ENCODE measurements around the gene ASF1B.
A peak's percentile ranks its signal among the peaks of the same experiment; 100 is the strongest.

Gene ASF1B

DNA sequence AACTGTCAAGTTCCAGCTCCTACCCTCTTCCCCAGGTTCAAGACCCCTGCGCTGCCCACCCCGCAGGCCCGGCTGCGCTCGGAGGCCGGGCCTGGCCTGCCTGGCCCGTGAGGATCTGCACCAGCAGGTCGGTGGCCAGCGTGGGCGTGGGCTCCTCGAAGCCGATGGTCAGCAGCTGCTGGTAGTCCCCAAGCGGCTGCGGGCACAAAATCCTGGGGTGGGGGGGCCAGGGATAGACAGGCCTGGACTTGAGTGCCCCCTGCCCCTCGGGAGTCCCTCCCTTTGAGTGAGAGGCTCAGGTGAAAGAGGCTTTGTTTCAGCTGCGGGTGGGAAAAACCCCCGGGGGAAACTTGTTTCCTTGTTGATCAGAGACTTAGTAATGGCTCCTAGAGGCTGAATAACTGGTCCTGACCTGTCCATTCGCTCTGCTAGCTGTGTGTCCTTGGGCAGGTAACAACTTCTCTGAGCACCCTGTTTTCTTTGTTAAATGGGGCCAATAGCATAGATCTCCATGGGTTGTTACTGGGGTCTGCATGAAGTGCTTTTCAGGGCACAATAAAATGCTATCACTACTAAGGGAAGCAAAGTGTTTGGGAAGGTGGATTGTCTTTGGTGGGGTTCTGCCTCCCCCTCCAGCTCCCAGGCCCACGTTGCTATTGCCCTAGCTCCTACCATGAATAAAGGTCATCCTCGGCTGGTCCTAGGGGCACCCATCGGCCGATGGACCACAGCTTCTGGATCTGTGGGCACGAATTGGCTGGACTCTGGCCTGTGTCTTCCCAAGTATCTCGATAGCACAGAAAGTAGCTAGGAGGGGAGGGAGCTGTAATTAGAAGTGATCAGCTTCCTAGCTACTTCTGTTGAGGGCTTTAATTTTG lies 54.4 kb downstream of the ASF1B start:
- DNase-seq: no peak

DNA sequence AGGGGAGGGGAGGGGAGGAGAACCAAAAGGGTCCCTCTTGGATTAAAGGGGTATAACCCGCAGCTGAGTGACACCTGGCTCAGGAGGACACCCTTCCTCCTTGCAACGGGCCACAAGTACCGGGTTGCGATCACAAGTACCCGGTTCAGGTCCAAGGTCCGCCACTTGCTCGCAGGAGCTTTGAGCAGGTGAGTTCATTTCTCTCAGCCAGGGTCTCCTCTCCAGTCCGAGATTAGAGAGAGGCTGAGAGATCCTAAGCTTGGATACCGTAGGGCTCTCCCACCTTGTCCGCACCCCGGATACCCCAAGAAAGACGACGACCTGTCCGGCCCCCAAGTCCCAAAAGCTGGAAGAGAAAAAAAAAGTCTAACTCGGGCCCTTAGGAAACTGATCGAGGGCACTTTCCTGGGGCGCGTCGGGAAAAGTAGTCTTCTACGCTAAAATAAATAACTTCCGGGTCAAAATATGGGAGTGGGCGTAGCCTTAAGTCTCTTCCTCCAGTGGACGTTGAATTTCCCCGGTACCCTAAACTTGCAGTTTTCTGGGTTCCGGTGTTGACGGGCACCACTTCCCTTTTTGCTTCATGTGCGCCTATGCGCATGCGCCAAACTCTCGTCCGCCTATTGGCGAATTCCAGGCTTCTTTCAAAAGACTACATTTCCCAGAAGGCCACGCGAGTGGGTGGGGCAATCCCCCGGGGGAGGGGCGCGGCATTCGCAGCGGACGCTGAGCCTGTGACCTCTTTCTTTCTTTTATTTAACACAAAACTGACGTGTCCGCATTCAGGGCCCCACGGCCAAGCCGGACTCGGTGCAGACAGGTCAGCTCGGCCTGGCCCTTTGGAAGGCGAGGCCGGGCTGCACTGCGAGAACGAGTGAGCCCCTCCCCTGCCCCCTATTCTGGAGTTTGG lies 55.2 kb downstream of the ASF1B start:
- DNase-seq: peak; percentile 98

DNA sequence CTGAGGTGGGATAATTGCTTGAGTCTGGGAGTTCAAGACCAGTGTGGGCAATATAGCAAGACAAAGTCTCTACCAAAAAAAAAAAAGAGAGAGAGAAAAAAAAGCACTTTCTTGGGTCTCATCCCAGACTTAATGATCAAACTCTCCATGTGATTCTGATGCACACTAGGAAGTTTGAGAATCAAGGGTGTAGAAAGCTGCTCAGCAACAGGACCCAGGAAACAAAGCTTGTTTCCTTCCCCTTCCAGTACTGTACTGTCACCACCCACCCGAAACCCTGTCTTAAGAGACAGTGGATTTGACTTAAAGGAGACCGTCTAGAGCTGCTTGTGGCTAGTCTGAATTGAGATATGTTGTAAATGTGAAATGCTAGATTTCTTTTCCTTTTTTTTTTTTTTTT lies 58.0 kb downstream of the ASF1B start:
- no peak for DNase-seq

DNA sequence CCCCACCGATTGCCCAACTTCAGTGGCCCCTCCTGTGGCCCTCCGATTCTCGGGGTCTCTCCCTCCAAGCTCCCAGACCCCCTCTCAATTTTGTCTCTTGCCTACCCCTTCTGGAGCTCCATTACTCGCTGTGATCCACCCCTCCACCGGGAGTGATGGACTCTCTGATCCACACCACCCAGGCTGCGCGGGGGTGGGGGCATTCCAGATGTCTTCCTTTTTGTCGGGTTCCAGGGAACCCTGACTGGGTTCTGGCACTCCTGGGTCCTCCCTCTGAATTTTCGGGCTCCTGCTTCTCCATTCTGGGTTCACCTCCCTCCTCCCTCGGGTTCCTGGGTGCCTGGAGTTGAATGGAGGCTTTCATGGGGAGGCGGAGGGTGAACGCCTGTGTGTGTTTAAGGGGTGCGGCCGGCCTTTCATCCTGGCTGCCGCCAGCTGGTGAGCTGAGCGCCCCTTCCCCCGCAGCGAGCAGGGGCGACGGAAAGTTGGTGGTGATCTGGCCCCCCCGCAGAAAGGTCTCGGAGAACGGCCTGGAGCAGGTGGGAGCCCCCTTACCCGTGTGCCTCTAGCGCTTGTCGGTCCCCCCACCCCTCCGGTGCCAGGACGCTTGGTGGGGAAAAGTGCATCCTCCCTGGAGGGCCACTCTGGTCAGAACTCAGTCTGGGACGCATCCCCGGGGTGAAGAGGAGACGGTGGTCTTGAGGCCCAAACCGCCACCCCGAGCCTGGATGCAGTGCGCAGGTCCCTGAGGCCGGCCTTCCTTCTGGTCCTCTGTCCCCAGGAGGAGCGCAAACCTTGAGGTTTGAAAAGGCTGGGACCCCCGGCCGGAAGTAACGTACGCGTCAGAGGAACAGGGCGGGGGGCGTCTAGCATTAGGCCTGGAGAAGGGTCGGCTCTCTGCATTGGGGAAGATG lies 62.2 kb downstream of the ASF1B start:
- DNase-seq: no peak

GRCh38 chr19:14073261-14073924 lies 63.0 kb downstream of the ASF1B start:
- peak; percentile 51 for DNase-seq

GRCh38 chr19:14072535-14073260 lies 63.7 kb downstream of the ASF1B start, which contains the start of gene MISP3:
Gene MISP3, plus strand, starts transcription at chr19:14072786. Its CDS starts 524 bp downstream, at chr19:14073310.
- peak; percentile 34 for DNase-seq

DNA sequence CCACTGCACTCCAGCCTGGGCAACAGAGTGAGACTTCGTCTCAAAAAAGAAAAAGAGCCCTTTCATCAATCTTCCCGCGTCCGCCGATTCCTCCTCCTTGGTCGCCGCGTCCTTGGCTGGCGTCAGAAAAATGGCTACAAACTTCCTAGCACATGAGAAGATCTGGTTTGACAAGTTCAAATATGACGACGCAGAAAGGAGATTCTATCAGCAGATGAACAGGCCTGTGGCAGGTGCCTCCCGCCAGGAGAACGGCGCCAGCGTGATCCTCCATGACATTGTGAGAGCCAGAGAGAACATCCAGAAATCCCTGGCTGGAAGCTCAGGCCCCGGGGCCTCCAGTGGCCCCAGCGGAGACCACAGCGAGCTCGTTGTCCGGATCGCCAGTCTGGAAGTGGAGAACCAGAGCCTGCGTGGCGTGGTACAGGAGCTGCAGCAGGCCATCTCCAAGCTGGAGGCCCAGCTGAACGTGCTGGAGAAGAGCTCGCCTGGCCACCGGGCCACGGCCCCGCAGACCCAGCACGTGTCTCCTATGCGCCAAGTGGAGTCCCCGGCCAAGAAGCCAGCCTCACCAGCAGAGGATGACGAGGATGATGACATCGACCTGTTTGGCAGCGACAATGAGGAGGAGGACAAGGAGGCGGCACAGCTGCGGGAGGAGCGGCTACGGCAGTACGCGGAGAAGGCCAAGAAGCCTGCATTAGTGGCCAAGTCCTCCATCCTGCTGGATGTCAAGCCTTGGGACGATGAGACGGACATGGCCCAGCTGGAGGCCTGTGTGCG lies 65.9 kb downstream of the ASF1B start:
- DNase-seq: no peak

Data from NCI-H2029 (cell line).